Kidney capillary endothelial cell (primary cell): ENCODE data around the gene TMF1.
A peak's percentile ranks its signal among the peaks of the same experiment; 100 is the strongest.

ENCODE experiments used
- DNase-seq: peaks from one replicate; pipeline ENCODE4 v3.0.0-alpha.2; 2018; ENCODE audit warnings: low spot score

The TMF1 gene, protein sequence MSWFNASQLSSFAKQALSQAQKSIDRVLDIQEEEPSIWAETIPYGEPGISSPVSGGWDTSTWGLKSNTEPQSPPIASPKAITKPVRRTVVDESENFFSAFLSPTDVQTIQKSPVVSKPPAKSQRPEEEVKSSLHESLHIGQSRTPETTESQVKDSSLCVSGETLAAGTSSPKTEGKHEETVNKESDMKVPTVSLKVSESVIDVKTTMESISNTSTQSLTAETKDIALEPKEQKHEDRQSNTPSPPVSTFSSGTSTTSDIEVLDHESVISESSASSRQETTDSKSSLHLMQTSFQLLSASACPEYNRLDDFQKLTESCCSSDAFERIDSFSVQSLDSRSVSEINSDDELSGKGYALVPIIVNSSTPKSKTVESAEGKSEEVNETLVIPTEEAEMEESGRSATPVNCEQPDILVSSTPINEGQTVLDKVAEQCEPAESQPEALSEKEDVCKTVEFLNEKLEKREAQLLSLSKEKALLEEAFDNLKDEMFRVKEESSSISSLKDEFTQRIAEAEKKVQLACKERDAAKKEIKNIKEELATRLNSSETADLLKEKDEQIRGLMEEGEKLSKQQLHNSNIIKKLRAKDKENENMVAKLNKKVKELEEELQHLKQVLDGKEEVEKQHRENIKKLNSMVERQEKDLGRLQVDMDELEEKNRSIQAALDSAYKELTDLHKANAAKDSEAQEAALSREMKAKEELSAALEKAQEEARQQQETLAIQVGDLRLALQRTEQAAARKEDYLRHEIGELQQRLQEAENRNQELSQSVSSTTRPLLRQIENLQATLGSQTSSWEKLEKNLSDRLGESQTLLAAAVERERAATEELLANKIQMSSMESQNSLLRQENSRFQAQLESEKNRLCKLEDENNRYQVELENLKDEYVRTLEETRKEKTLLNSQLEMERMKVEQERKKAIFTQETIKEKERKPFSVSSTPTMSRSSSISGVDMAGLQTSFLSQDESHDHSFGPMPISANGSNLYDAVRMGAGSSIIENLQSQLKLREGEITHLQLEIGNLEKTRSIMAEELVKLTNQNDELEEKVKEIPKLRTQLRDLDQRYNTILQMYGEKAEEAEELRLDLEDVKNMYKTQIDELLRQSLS

DNA sequence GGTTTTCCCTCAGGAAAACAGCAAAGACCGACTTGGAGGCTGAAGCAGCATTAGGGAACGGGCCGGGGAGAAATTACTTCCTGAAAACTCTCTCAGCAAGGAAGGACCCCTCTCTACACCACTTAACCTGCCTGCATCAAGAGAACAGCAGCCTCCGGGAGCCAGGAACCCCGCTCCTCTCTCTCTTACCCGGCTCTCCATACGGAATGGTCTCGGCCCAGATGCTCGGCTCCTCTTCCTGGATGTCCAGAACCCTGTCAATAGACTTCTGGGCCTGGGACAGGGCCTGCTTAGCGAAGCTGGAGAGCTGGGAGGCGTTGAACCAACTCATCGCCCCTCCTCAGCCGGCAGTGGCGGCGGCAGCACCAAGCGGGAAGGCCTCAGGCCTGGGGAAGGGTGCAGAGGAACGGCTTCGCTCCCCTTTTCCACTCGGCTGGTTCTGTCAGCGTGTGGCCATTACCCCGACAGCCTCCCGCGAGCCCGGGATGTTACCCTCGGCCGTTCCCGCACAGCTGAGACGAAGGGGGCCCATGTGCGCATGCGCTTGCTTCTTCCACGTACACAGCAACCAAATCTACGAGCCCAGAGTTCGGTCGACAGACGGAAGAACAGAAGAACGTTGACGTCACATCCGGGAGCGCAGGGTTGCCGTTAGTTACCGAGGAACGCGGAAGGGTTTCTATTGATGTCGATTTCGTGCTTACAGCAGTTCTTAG, at the start of gene TMF1:
TMF1 (minus strand) TSS at position 578 of the 716 bp plus-strand sequence; CDS start at position 331, 247 bp downstream.
- peak; percentile 98 for DNase-seq

DNA sequence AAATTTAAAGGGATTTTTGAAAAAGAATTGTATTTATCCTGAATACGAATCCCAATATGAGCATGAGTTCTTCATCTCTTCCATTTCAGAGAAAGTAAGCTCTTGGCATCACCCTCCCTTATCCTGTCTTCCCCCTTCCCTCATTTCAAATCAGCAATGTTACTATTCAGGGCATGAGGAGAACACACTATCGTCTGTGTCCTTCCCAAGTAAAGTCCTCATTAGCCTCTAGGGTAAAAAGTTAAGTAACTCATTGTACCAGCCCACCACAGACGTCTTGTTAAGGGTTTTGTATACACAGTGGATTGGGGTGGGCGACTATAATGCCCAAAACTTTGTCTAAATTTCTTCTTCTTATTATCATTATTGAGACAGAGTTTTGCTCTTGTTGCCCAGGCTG, 47.4 kb upstream of the TMF1 start:
- DNase-seq = no peak

DNA sequence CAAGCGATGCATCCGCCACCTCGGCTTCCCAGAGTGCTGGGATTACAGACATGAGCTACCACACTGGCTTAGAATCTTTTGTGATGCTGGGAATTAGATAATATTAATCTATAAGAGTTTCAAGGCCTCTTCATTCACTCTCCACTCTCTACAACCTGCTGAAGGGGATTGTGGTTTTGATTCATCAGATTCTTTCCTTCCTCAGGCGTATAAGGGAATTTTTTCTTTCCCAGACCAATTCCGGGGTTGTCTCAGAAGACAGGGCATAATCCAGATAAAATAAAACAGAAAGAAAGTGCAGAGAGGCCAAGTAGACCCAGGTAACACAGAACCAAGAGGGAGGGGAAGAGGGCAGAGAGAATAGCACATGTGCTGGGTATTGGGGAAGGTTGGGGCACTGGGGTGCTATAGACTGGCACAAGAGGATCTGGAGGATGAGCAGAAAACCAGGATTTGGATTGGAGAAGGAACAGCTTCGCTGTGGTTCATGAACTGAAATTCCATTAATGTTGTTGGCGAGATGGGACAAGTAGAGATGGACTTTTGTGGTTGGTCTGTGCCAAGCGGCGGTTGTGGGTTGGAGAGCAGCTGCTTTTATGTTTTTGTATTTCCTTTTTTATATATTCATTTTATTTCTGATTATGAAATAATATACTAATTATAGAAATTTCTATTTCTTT, 45.4 kb upstream of the TMF1 start:
- DNase-seq = no peak

DNA sequence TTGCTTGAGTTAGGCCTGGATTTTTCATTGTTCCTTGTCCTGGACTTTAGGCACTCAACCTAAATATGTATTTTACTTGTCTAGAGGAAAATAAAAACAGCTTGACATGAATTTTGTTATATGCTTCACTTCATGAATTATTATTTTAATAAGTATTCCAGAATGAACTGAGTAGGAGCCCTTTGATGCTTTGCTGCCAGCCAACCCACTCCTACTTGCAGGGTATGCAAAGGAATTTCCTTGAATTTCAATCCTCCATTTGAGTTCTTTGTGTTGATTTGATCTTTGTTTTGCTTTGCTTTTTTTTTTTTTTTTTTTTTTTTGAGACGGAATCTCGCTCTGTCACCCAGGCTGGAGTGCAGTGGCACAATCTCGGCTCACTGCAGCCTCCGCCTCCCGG, 44.2 kb upstream of the TMF1 start:
- DNase-seq = no peak

DNA sequence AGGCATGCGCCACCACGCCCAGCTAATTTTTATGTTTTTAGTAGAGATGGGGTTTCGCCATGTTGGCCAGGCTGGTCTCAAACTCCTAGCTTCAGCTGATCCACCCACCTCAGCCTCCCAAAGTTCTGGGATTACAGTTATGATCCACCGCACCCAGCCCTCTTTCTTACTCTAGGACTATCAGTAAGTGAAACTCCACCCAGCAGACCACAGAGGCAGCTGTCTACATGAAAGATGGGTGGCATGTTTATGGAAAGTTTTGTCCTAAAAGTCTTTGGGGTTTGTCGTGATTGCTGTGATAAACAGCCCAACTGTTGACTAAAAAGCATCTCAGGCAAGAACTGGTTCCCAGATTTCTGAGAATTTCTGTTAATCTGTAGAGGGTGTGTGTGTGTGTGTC, 43.5 kb upstream of the TMF1 start:
- no peak for DNase-seq

DNA sequence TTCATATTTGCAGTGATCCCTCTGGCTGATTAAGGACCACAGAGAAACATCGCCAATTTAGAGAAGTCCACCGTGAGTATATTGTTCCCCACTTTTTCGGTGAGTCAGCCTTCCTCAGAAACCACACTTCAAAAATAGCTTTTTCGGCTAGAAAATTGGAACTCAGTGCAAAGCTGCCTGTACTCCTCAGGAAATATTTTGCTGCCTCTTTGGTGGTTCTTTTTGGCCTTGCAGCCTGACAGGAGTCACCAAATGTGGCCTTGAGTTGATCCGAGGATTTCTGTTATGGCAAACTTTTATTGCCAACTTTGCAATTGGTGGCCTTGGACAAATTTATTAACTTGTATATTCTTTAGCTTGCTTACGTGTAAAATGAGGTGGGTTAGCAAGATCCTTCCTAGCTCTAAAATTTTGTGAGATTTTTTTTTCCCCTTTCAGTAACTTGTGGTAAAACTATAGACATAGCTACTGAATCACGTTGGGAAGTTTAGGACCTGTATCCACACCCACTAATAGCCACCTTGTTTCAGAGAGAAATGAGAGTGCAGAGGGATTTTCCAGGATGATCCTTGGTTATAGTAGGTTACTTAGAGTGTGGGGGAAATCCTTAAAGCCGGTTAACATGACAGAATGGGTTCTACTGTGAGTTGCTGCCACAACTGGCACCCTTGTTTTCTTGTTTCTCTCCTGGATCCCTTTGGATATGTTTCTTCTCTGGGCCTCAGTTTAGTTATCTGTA, 42.5 kb upstream of the TMF1 start:
- no peak for DNase-seq

DNA sequence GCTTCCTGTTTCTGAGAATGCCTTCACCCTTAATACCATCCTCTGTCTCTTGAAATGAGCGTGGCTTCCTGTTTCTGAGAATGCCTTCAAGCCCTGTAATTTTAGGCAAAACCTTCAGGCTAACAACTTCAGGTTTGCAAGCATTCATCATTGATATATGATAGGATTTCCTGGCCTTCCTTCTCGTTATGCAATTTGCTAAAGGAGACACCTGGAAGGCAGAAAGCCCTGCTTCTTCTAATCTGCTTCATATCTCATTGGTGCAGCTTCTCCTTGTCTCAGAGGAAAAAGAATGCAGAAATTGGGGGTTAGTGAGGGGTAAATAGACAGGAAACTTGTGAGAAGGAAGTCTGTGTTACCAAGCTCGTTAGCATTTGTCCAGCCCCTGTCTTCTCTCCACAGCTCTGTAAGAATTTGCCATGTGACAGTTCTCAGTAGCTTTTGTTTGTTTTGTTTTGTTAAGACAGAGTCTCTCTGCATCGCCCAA, 39.9 kb upstream of the TMF1 start:
- no peak for DNase-seq

DNA sequence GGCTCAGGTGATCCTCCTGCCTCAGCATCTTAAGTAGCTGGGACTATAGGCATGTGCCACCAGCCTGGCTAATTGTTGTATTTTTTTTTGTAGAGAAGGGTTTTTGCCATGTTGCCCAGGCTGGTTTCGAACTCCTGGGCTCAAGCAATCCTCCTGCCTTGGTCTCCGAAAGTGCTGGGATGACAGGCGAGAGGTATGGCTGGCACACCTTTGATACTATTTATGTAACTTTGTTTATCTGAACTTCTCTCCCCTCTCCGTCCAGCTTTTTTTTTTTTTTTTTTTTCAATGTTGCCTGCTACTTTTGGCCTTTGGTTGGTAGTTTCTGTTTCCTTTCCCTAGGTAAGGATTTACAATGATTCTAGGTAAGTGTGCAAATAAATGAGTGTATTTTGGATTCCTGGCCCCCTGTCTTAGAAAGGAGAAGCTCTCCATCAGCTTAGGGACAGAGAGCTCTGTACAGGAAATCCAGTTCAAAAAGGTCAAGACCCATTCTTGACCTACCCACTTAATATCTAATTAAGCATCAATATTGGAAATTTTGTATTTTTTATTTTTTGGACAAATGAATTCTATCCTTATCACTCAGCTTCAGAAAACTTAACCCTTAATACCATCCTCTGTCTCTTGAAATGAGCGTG, 39.4 kb upstream of the TMF1 start:
- DNase-seq = no peak

DNA sequence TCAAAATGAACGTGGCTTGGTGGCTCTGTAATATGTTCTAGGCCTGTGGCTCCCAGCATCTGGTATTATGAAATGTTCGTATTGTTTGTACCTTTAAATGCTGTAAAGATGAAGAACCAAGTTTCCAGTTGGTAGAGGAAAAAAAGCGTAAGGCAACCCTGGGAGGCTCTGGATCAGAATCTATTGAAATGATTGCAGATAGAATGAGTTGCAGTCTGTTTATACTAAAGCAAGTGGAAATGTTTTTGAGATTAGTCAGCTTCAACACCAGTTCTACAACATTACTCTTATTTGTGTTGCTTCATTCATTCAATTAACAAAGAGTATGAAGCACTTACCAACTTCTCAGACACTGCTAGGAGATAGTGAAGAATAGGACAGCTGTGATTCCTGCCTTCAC, 37.9 kb upstream of the TMF1 start:
- no peak for DNase-seq

DNA sequence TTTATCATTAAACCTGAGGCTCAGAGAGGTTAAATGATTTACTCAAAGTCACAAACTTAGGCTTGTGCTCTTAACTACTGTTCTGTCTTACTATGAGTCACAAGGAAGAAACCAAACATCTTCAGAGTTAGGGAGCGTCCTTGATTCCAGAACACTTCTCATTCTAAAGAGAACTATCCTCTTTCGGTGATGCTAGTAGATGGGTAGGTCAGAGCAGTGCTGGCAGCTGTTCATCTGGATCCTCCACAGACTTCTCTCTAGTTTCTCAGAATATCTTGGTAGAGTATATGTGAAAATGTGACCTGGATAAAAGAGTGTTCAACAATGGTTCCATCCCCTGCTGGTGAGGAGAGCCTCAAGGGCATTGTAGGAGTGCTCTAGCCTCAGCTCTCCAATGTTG, 35.9 kb upstream of the TMF1 start:
- DNase-seq = no peak

DNA sequence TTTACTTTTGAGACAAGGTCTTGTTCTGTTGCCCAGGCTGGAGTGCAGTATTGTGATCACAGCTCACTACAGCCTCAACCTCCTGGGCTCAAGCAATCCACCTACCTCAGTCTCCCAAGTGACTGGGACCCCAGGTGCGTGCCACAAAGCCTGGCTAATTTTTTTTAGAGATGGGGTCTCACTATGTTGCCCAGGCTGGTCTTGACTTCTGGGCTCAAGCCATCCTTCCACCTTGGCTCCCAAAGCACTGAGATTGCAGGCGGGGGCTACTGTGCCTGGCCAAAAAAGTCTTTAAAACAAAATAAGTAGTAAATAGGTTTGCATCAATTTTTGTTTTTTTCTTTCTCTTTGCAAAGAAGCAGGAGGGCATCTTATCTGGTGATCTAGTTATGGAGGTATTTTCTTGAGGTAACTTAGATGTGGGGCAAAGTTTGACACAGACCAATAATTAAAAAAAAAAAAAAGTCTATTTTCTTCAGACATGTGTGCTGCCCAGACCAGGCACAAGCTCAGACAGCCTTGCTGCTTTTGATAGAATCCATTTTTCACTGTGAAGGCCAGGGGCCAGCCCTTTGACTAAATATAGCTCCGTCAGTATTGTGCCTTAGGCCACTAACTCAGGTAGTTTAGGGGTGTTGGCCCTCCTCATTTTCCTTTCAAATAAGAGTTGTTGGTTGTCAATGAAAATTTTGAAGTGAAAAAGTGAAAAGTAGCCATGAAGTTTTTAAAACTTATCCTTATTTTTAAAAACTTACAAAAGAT, 35.1 kb upstream of the TMF1 start:
- no peak for DNase-seq

DNA sequence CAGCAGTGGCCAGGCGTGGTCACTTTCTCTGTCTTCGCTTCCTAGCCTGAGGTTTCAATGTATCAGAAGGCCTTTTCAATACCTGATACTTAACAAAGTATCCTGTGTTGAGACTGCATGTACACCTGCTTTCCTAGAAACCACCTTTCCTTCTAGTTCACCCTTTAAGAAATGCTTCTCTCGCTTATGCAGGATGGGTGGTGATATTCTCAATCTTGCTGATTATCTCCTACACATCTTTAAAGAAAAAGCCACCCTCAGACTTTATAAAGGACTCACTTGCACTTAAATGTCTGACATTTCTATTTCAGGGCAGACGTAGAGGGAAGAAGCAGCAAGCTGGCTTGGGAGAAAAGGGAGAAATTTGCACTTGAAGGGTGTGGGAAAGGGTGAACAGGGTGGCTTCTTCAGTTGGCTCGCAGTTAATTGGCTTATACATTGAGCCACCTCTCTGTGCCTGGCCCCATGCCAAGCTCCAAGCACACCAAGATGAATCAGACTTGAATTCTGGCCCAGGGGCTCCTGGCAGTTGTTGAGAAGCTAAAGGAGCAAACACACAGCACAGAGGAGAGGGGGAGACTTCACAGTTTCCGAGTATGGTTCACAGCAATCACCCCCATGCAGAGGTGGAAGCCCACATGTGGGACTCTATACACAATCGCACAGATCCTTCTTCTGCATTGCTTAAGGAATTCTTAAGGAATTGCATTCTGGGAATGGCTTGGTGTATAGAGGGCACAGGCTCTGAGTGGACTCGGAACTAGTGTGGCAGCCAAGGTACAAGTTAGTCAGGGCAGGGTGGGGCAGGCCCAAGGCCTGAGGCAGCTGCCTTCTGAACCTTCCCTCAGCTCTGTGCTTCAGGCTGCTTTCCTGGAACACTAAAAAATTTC, 33.9 kb upstream of the TMF1 start:
- DNase-seq = peak; percentile 85

DNA sequence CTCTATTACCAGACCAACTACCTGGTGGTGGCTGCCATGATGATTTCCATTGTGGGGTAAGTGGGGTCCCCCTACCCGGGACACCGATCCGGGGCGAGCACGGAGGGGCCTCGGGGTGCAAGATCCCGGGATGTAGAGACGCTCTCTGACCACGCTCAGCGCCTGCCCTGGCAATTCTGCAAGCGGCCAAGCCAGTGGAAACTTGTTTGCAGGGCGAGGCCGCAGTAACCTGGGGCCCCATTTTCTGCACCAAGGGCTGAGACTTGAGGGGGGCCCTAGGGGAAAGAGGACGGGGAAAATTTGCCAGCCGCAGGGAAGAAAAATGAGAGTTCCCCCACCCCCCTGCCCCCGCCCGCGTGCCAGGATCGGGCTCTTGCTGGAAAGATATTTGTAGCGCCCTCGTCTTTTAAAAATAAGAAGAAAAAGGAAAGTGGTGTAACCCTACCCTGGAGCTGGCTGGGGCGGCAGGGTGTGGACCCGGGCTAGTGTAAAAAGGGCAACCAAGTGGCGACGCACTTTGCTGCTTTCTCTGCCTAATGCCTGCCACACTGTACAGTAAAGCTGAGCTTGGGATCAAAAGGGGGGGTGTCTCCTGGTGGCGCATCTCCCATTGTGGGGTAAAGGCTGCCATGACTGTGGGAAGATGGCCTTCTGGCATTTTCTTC, 33.2 kb upstream of the TMF1 start:
- no peak for DNase-seq

DNA sequence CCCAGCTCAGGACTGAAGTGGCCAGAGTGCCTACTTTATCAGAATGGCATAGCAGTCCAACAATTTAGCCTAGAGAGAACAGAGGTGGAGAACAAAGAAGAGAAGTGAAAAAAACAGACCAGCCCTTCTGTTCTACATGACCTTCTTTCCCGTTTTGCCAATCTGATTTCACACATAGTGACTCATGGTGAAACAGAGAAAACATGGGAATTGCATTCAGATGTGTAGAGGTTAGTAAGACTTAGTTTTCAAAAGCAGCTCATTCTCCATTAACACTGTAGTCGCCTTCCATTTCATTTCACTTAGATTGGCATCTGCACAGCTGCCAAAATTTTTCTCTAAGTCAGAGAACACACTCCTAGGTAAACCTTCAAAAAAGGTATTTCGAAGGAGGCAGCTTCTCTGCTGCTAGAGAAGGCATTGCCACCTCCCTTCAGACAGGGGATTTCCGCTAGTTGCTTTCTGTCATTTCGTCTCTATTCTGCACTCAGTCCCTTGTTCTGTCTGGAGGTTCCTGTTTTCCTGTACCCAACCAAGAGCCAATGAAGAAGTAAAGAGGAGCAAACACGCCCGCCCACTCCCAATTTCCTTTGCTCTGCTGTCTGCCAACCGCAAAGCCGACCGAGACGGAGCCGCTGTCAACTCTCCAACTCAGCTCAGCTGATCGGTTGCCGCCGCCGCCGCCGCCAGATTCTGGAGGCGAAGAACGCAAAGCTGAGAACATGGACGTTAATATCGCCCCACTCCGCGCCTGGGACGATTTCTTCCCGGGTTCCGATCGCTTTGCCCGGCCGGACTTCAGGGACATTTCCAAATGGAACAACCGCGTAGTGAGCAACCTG, 32.4 kb upstream of the TMF1 start, which contains the start of gene ARL6IP5:
ARL6IP5 (plus strand) TSS at position 612 of the 842 bp plus-strand sequence; CDS start at position 723, 111 bp downstream.
- DNase-seq = peak; percentile 90

DNA sequence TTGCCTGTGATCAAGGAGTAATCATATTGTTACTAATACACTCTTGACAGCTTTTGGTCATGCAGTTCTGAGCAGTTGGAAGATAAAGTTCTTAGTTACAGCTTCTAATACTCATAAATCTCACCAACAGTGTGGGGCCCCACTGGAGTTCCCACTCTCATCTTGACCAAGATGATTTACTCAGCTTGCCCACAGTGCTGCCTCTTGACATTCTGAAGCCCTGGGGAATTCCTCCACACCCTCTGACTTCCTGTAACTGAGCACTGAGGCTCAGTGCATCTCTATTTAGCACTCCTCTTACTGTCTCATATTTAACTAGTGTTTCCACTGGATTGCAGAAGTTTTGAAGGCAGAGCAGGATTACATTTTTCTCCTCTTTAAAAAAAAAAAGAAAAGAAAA, 30.7 kb upstream of the TMF1 start:
- no peak for DNase-seq

DNA sequence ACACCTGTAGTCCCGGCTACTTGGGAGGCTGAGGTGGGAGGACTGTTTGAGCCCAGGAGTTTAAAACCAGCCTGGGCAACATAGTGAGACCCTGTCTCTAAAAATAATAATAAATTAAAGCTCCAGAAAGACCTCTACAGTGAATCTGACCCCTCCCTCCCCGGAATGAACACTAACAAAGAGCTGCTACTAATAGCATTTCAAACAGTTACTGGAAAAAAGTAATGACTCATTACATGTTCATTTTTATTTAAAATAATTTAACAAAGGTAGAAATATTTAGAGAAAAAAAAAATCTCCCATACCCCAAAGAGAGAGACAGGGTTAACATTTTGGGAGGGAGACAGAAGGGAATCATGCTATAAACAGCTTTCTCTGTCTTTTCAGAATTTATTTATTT, 30.2 kb upstream of the TMF1 start:
- no peak for DNase-seq
